ENCODE results near the gene PARD3B. TPM values are rescaled to one million over a fixed set of nuclear protein-coding genes. Genes with fewer than 3 reads are reported as not detected.

The PARD3B gene
- total RNA-seq, 1 experiment from 2014 or later: 3.9 TPM

DNA sequence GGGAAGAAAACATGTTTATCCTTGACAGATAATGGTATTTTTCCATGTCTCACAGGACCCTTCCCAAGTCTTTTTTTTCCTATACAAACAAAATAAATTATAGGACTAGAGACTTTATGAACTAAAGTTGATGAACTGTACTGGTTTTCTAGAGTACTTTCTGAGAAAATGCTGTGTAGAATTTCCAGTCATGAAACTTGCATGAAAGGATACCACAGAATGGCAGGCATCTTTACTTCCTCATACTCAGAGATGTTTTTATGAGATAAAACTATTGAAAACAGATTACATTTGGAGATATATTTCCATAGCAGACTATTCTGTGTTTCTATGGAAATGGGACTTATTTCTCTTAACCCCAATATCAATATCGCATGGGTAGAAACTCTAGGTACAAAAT, 403.5 kb downstream of the PARD3B start:
- Histone ChIP-seq H3K9ac (ENCODE audit: low read length) (no peak overlapping the region), H3K79me2 (ENCODE audit: low read length) (no peaks in the 10 kb centered on the region), H4K20me1 (ENCODE audit: low read length) (no peaks in the 10 kb centered on the region), H2AFZ (ENCODE audit: low read length) (no peak overlapping the region), H3K36me3 (ENCODE audit: low read depth, low read length) (no peaks in the 10 kb centered on the region), H3K4me3 (ENCODE audit: low read length) (no peak overlapping the region), H3K4me1 (ENCODE audit: insufficient read depth, low read length) (peaks cover 20% of the 10 kb centered on the region), H3K9me3 (ENCODE audit: low read length) (0 out of 2 replicates have a peak, but pooled peaks cover 5% of the 10 kb centered on the region), H3K9me2 (replicated peaks; ENCODE audit: low read length) (no peaks in the 10 kb centered on the region), H3K27ac (ENCODE audit: low read length) (no peak overlapping the region), H3K27me3 (ENCODE audit: low read length) (no peaks in the 10 kb centered on the region), H3K4me2 (ENCODE audit: low read length) (no peak overlapping the region), H3F3A (ENCODE audit: low read length, unreplicated experiment) (no peaks in the 10 kb centered on the region)
- POLR2A ChIA-PET (ENCODE audit: unreplicated experiment): no interaction called here
- intact Hi-C loops (cut with micrococcal nuclease): no loop called here
- CTCF ChIA-PET: no interaction called here
- ATAC-seq: no peak
- BruUV-seq (replicated peaks): no TSS peak
- TF ChIP-seq EZH2phosphoT487 (IDR thresholded peaks at IDR 0.05; ENCODE audit: borderline replicate concordance, low read length) (no peak), EZH2 (IDR thresholded peaks at IDR 0.05; ENCODE audit: low read length, unreplicated experiment) (no peak)
- TF ChIP-seq, protein P1, sequence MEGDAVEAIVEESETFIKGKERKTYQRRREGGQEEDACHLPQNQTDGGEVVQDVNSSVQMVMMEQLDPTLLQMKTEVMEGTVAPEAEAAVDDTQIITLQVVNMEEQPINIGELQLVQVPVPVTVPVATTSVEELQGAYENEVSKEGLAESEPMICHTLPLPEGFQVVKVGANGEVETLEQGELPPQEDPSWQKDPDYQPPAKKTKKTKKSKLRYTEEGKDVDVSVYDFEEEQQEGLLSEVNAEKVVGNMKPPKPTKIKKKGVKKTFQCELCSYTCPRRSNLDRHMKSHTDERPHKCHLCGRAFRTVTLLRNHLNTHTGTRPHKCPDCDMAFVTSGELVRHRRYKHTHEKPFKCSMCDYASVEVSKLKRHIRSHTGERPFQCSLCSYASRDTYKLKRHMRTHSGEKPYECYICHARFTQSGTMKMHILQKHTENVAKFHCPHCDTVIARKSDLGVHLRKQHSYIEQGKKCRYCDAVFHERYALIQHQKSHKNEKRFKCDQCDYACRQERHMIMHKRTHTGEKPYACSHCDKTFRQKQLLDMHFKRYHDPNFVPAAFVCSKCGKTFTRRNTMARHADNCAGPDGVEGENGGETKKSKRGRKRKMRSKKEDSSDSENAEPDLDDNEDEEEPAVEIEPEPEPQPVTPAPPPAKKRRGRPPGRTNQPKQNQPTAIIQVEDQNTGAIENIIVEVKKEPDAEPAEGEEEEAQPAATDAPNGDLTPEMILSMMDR (conservative IDR thresholded peaks at IDR 0.05; ENCODE audit: low read depth, low read length): no peak
- no peak for DNase-seq

DNA sequence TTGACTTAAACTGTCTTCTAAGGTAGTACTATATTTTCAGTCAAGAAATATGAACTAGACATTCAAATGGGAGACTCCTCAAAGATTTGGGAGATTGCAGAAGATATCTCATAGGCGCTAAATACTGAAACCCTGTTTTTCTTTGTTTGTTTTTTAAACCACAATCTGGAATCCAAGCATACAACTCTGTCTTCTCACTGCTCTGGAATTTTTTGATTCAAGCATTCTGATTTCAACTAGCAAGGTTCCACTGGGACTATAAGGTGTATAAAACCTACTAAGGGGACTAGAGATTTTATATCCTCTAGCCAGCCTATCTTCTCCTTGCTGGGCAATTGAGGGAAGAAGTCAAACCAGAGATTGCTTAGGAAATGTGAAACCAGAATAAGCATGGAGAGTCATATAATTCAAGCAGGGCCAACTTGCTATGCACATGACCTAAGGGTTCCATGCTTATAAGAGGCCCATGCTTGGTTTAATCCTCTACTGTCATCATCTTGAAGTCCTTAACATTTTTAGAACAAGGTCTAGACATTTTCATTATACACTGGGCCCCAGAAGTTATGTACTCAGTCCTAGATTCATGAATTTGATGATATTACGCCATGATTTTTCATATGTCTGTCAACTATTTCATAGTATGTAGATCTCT, 405.5 kb downstream of the PARD3B start:
- TF ChIP-seq, protein P1 (conservative IDR thresholded peaks at IDR 0.05; ENCODE audit: low read depth, low read length): no peak
- TF ChIP-seq EZH2 (IDR thresholded peaks at IDR 0.05; ENCODE audit: low read length, unreplicated experiment) (no peak), EZH2phosphoT487 (IDR thresholded peaks at IDR 0.05; ENCODE audit: borderline replicate concordance, low read length) (no peak)
- H3K4me3 ChIP-seq (ENCODE audit: low read length): no peak overlapping the region
- H3K27ac ChIP-seq (ENCODE audit: low read length): no peak overlapping the region
- H3F3A ChIP-seq (ENCODE audit: low read length, unreplicated experiment): no peaks in the 10 kb centered on the region
- H3K9me3 ChIP-seq (ENCODE audit: low read length): no peaks in the 10 kb centered on the region
- peak; percentile 77 for DNase-seq
- POLR2A ChIA-PET (ENCODE audit: unreplicated experiment): no interaction called here
- H3K36me3 ChIP-seq (ENCODE audit: low read depth, low read length): no peaks in the 10 kb centered on the region
- peak overlapping the region; percentile 24 for H3K4me2 ChIP-seq (ENCODE audit: low read length)
- BruUV-seq (replicated peaks): no TSS peak
- no peak overlapping the region for H2AFZ ChIP-seq (ENCODE audit: low read length)
- peak; percentile 89 for ATAC-seq
- H3K9ac ChIP-seq (ENCODE audit: low read length): no peak overlapping the region
- H4K20me1 ChIP-seq (ENCODE audit: low read length): no peaks in the 10 kb centered on the region
- intact Hi-C loops (cut with micrococcal nuclease): no loop called here
- H3K9me2 ChIP-seq (replicated peaks; ENCODE audit: low read length): no peaks in the 10 kb centered on the region
- CTCF ChIA-PET: no interaction called here
- H3K4me1 ChIP-seq (ENCODE audit: insufficient read depth, low read length): peaks cover 20% of the 10 kb centered on the region
- no peaks in the 10 kb centered on the region for H3K27me3 ChIP-seq (ENCODE audit: low read length)
- H3K79me2 ChIP-seq (ENCODE audit: low read length): no peaks in the 10 kb centered on the region

DNA sequence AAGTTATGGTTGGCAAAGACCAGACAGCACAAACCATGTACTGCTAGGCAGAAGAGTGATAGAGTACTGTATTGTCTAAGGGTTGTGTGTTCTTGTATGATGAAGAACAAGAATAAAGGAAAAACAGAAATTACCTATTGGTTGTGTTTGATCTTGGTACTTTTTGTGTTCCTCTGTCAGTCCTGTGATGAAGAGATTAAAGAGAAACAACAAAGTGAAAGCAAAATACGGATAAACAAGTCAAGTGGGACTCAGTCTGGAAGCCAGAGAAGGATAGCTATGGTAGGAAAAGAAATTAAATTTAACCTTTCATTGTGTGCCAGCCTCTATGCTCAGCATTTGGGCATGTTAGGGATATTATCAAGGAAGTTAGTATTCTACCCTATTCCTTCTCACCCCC, 413.1 kb downstream of the PARD3B start:
- H3K4me2 ChIP-seq (ENCODE audit: low read length): no peak overlapping the region
- CTCF ChIA-PET: no interaction called here
- no peaks in the 10 kb centered on the region for H3K36me3 ChIP-seq (ENCODE audit: low read depth, low read length)

More for the DNA sequence above, 413.1 kb downstream of the PARD3B start:
- BruUV-seq (replicated peaks): no TSS peak
- no peak for ATAC-seq
- H3K9ac ChIP-seq (ENCODE audit: low read length): no peak overlapping the region
- H3K79me2 ChIP-seq (ENCODE audit: low read length): no peaks in the 10 kb centered on the region
- H3K27ac ChIP-seq (ENCODE audit: low read length): no peak overlapping the region
- no peak for DNase-seq
- no peaks in the 10 kb centered on the region for H3K9me3 ChIP-seq (ENCODE audit: low read length)
- no peaks in the 10 kb centered on the region for H3K4me1 ChIP-seq (ENCODE audit: insufficient read depth, low read length)
- POLR2A ChIA-PET (ENCODE audit: unreplicated experiment): no interaction called here
- no peaks in the 10 kb centered on the region for H3F3A ChIP-seq (ENCODE audit: low read length, unreplicated experiment)
- intact Hi-C loops (cut with micrococcal nuclease): no loop called here
- no peaks in the 10 kb centered on the region for H3K27me3 ChIP-seq (ENCODE audit: low read length)
- H3K9me2 ChIP-seq (replicated peaks; ENCODE audit: low read length): no peaks in the 10 kb centered on the region
- H4K20me1 ChIP-seq (ENCODE audit: low read length): no peaks in the 10 kb centered on the region
- H3K4me3 ChIP-seq (ENCODE audit: low read length): no peak overlapping the region
- no peak overlapping the region for H2AFZ ChIP-seq (ENCODE audit: low read length)
- TF ChIP-seq EZH2 (IDR thresholded peaks at IDR 0.05; ENCODE audit: low read length, unreplicated experiment) (no peak), EZH2phosphoT487 (IDR thresholded peaks at IDR 0.05; ENCODE audit: borderline replicate concordance, low read length) (no peak)
- TF ChIP-seq, protein P1 (conservative IDR thresholded peaks at IDR 0.05; ENCODE audit: low read depth, low read length): no peak

All from PC-3 (cell line).